Testis (tissue), 2 donors: Measurements from ENCODE around the gene CYP4B1.

Experiments
- POLR2A ChIP-seq: fragments of 450-650 bp; IDR thresholded peaks from one replicate; pipeline ENCODE4 v1.6.1; 2017; ENCODE audit warnings: antibody characterized with exemption, mild to moderate bottlenecking, moderate library complexity
- TF ChIP-seq, protein P1 (sequence below), 3 experiments: fragments of 450-650 bp in 2 of 3; fragments of 200-600 bp in 1 of 3; sonication (generic) in 1 of 3; IDR thresholded peaks; one replicate each; pipeline ENCODE4 v1.5.1; 2016 to 2019; ENCODE audit warnings: antibody characterized with exemption in 3 of 3, mild to moderate bottlenecking in 2 of 3, moderate library complexity in 1 of 3

DNA sequence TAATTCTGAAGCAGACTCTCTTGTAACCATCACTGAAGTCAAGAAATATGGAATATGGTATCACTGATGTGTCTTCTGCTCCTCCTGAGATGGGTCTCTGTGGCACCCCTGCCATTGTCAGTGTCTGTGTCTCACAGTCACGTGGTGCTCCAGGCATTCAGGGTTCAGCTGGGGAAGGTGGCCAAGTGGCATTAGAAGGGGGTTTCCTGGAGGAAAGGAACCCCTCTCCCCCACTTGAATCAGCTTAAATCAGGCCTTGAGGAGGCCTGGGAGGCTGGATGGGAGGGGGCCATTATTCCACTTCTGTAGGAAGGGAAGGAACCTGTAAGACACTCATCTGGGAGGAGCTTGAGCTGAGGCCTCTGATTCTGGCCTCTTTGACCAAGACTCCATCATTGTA, 20.5 kb downstream of the CYP4B1 start:
- TF ChIP-seq, protein P1, sequence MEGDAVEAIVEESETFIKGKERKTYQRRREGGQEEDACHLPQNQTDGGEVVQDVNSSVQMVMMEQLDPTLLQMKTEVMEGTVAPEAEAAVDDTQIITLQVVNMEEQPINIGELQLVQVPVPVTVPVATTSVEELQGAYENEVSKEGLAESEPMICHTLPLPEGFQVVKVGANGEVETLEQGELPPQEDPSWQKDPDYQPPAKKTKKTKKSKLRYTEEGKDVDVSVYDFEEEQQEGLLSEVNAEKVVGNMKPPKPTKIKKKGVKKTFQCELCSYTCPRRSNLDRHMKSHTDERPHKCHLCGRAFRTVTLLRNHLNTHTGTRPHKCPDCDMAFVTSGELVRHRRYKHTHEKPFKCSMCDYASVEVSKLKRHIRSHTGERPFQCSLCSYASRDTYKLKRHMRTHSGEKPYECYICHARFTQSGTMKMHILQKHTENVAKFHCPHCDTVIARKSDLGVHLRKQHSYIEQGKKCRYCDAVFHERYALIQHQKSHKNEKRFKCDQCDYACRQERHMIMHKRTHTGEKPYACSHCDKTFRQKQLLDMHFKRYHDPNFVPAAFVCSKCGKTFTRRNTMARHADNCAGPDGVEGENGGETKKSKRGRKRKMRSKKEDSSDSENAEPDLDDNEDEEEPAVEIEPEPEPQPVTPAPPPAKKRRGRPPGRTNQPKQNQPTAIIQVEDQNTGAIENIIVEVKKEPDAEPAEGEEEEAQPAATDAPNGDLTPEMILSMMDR (IDR thresholded peaks at IDR 0.05) = no peak
- TF ChIP-seq POLR2A = no peak
